NCI-H774 (cell line): ENCODE measurements around the gene CLK4.
"Not testable (repeated sequence)": the region's sequence is repeated elsewhere in the genome, so short reads cannot be mapped to it uniquely, and the experiment has no call there.

Experiments
- DNase-seq: peaks from one replicate; lab custom pipeline; 2025; lab: John Stamatoyannopoulos, UW

The CLK4 gene

GRCh38 chr5:178587763-178588611 is 38.9 kb downstream of the CLK4 start:
- no peak for DNase-seq

GRCh38 chr5:178586396-178586795 is 40.5 kb downstream of the CLK4 start:
- DNase-seq: no peak

GRCh38 chr5:178585421-178585820 is 41.4 kb downstream of the CLK4 start:
- DNase-seq: not testable (repeated sequence)

GRCh38 chr5:178583279-178583678 is 43.6 kb downstream of the CLK4 start:
- no peak for DNase-seq

GRCh38 chr5:178582291-178582690 is 44.6 kb downstream of the CLK4 start:
- no peak for DNase-seq

GRCh38 chr5:178581621-178582020 is 45.2 kb downstream of the CLK4 start:
- DNase-seq: no peak

DNA sequence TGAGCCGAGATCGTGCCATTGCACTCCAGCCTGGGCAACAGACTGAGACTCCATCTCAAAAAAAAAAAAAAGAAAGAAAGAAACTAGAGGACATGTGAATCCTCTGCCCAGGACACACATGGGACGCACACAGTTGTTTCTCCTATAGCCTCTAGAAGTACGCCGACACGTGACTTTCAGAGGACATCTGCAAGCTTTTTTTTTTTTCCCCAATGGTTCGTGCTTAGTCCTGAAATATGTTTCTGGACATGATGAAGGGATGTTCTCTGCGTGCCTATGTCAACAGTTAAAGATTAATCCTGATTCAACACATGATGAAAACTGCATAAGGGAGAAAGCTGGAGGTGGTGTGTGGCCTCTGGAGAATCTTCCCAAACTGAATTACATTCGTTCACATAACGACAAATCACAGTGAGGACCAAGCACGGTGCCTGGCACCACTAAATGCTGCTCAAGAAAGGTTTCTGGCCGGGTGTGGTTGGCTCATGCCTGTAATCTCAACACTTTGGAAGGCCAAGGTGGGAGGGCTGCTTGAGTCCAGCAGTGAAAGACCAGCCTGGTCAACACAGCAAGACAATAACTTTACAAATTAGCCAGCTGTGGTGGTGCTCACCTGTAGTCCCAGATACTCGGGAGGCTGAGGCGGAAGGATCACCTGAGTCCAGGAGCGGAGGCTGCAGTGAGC is 46.4 kb downstream of the CLK4 start:
- no peak for DNase-seq

DNA sequence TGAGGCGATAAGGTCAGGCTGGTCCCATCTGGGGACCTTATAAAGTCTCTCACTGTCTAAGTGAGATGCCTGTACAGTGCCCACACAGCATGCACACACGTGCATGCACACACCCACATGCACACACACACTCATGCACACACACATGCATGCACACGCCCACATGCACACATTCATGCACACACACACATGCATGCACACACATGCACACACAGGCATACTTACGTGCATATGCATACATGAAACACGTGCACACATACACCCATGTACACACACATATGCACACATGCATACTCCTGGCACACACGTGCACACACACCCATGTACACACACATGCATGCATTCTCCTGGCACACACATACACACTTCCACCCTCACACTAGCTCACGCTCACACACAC is 48.9 kb downstream of the CLK4 start:
- DNase-seq: no peak

DNA sequence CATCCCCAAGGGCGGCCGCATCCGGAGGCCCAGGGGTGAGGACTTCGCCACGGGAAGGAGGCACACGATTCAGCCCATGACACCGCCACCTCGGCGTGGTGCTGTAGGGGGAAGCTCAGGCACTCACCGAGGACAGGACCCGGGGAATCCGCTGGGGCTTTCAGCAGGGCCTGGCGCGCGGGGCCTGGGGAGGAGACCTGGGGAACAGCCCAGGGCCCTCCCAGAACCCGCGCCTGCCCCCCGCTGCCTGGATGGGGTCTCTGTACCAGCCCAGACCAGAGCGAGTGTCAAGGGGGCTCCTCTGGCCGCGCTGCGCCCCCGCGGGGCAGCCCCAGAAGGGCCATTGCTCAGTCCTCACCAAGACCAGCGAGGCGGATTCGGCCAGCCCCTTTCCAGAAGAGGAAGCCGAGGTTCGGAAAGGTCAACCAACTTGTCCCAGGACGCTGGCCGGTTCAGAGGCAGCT is 49.4 kb downstream of the CLK4 start:
- DNase-seq: no peak

DNA sequence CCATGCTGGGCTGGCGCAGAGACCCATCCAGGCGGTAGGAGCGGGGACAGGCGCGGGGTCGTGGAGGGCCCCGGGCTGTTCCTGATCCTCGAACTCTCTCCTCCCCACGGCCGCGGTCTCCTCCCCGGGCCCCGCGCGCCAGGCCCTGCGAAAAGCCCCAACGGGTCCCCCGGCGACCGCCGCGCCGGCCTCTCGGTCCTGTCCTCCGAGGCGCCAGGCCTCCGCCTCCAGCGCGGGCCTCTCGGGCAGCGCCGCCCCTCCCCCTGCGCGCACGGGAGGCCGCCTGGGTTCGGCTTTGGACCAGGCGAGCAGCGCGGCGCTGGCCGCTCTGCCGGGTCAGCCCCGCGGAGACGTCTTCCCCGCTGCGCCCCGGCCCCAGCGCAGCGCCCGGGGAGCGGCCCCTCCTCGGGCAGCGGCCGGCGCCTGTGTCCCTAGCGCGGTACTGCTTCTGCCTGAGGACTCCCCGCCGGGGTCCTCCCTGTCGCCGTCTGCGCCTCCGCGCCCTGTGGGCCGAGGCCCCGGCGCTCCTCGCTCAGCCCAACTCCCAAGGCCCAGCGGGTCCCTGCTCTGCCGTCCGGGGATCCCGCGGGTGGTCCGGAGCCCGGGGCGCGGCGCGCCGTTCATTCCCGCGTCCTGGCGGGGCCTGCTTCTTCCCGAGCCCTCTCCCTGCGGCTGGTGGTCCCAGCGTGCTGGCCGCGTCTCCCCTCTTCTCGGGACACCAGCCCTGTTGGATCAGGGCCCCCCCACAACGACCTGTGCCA is 50.1 kb downstream of the CLK4 start:
- no peak for DNase-seq

- DNase-seq: no peak
Measured at GRCh38 chr5:178573216-178573615, 53.6 kb downstream of the CLK4 start.

DNA sequence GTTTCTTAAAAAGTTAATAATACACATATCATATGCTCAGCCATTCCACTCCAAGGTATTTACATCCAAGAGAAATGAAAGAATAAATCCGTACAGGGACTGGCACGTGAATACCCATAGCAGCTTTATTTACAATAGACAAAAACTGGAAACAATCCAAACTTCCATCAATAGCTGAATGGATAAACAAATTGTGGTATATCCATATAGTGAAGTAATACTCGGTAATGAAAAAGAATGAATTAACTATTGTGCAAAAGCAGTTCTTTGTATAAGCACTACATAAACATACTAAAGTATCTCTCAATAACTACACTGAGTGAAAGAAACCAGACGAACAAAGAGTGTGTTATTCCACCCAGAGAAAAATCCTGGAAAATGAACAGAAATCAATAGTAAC is 54.2 kb downstream of the CLK4 start:
- DNase-seq: no peak

DNA sequence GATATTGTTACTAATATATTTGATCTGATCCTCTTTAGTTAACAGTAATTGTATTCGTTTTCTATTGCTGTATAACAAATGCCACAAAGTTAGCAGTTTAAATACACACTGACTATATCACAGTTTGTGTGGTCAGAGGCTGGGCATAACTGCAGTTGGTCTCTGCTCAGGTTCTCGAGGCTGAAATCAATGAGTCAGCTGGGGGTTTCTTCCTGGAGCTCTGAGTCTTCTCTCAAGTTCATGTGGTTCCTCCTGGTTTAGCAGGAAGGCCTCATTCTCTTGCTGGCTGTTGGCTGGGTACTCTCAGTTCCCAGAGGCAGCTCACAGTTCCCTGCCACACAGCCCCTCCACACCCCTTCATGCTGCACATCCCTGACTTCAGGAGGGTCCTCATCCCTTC is 57.4 kb downstream of the CLK4 start:
- no peak for DNase-seq

GRCh38 chr5:178564811-178565550 is 61.9 kb downstream of the CLK4 start:
- DNase-seq: no peak

DNA sequence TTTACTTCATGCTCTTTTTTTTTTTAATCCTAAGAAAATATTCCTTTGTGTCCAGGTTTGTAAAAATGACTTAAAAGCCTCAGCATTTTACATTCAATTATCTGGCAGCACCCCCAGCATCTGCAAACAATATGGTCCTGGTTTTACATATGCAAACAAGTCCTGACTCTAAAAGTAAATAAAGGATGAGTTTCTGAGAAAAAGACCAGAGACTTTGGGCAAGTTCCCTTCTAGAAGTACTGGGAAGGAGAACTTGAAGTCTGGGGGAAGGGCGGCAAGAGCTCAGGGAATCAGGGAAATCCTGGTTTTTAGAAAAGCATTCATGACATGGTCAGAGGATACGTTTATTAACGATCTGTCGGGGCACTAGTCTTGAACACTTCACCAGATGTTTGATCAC is 62.5 kb downstream of the CLK4 start:
- DNase-seq: no peak

DNA sequence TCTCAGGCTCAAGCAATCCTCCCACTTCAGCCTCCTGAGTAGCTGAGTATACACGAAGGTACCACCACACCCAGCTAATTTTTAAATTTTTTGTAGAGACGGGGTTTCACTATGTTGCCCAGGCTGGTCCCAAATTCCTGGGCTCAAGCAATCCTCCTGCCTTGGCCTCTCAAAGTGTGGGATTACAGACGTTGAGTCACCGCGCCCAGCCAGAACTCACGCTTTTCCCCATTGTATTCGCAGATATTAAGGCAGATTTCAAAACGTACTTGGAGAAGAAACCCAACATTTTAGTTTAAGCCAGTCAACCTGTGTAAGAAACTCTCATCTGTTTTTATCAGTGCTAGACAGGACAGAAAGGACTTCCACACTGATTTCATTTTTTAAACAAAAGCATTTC is 63.2 kb downstream of the CLK4 start:
- no peak for DNase-seq

DNA sequence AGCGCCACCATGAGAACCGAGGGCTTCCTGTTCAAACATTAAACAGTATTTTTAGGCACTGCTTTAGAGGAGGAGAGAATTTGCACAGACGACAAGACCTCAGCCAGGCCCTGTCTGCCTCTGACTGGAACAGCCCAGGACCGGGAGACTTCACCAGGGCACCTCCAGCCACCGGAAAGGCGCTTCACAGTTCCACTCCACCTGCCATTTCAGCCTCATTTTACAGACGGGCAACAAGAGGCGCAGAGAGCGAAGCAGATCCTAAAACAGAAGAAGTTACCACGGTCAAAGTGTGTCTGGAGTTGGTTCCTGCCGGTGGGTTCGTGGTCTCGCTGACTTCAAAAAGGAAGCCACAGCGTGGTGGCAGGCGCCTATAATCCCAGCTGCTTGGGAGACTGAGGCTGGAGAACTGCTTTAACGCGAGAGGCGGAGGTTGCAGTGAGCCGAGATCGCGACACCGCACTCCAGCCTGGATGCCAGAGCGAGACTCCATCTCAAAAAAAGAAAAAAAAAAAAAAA is 65.0 kb downstream of the CLK4 start:
- DNase-seq: no peak

DNA sequence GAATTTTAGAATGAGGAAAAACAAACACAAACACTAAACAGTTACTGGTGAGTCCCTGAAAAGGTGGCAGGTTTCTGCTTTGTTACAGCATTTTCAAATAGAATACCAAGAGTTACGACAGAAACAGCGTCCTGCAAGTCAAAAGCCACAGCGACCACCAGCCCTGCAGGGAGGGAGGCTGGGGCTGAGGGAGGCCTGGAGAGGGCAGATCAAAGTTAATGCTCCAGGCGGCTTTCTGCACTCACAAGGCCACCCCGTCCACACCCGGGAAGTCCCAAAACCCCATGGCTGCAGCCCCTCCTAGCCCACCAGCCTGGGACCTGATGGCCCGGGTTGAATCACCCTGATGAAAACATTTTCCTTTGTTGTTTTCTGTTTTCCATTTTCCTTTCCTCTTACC is 65.9 kb downstream of the CLK4 start:
- DNase-seq: no peak

DNA sequence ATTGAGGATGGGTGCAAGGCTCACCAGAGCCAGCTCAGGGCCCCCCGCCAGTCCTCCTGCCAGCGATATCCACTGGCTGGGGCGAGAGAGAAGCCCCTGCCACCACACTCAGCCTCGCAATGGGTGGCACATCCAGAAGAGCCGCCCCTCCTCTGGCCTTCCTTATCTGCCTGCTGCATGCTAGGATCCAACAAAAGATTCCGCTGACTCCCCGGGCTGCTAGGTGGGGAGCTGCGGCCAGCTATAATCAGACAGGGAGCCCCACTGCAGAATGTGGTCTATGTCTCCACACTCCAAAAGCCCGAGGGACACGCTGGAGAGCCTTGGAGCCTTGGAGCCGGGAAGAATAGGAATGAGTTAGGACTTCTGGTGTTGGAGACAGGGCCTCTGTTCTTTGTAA is 69.4 kb downstream of the CLK4 start:
- DNase-seq: no peak

DNA sequence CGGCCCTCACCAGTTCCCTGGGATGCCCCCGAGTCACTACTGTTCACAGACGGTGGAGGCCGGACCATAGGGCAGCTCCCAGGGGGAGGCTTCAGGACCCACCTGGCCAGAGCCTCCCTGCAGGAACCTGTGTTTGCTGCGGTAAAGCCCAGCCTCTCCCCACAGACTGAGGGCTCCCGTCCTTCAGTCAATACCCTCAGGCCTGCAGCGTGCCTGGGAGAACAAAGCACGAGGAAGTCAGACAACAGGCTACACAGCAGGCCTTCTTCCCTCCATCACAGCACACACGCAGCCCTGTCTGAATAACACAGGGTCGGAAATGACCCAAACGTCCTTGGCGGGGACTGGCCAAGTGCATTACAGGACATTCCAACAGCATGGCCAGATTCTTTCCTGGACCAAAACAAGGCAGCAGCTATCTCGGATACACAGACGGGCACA is 71.1 kb downstream of the CLK4 start:
- no peak for DNase-seq

- no peak for DNase-seq
Measured at GRCh38 chr5:178555005-178555404, 71.8 kb downstream of the CLK4 start.

DNA sequence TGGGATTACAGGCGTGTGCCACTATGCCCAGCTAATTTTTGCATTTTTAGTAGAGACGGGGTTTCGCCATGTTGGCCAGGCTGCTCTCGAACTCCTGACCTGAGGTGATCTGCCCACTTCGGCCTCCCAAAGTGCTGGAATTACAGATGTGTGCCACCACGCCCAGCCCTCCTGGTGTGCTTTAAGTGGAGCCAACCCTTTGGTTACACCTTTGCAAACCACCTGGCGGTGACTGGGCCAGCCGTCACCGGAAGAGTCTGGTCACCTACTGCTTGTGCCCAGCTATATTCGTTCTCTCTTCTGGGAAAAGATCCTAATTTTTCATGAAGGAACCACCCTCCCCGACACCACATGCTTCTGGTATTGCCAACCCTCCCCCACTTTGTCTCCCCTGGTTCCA is 72.5 kb downstream of the CLK4 start:
- no peak for DNase-seq
